DND-41 (cell line): ENCODE results near the gene SYNGR1.
A peak's percentile ranks its signal among the peaks of the same experiment; 100 is the strongest.

Source experiments
- ATAC-seq: fragments of 200-7000 bp; cut with Tn5 transposase; 3 replicates; pipeline ENCODE4 v1.9.1; 2021; ENCODE audit warnings: low read depth; ENCODE audit not compliant: insufficient read depth
- DNase-seq: peaks from one replicate; pipeline ENCODE4 v3.0.0-alpha.2; 2020
- H2AFZ ChIP-seq: 2 replicates; pipeline ENCODE4 v1.6.0; 2012; ENCODE audit warnings: low read depth, low read length
- H3K27ac ChIP-seq: 2 replicates; pipeline ENCODE4 v1.5.1; 2012; ENCODE audit warnings: low read length, inconsistent platforms
- H3K27me3 ChIP-seq: fragments of 200-600 bp; sonication (generic); 2 replicates; pipeline ENCODE4 v1.6.0; 2012; ENCODE audit warnings: low read length, mild to moderate bottlenecking, inconsistent platforms; ENCODE audit not compliant: insufficient read depth, poor library complexity
- H3K36me3 ChIP-seq: 2 replicates; pipeline ENCODE4 v1.5.1; 2012; ENCODE audit warnings: low read length, inconsistent platforms; ENCODE audit not compliant: insufficient read depth
- H3K4me1 ChIP-seq: 2 replicates; pipeline ENCODE4 v1.5.1; 2012; ENCODE audit warnings: mild to moderate bottlenecking, low read length; ENCODE audit not compliant: insufficient read depth
- H3K4me2 ChIP-seq: 2 replicates; pipeline ENCODE4 v1.6.0; 2012; ENCODE audit warnings: mild to moderate bottlenecking, moderate library complexity, low read length, inconsistent platforms; ENCODE audit not compliant: insufficient read depth
- H3K4me3 ChIP-seq, 2 experiments: fragments of 200-600 bp in 1 of 2; shearing (Covaris generic) in 1 of 2; 2 replicates each; pipeline ENCODE4 v1.5.1; 2012 to 2016; ENCODE audit warnings: inconsistent platforms in 2 of 2, low read length in 2 of 2, mild to moderate bottlenecking in 2 of 2, low read depth in 1 of 2, moderate library complexity in 1 of 2
- H3K79me2 ChIP-seq: 2 replicates; pipeline ENCODE4 v1.6.0; 2012; ENCODE audit warnings: low read length, inconsistent platforms; ENCODE audit not compliant: insufficient read depth
- H3K9ac ChIP-seq: 2 replicates; pipeline ENCODE4 v1.6.0; 2012; ENCODE audit warnings: low read depth, mild to moderate bottlenecking, inconsistent platforms, low read length, moderate library complexity
- H3K9me3 ChIP-seq: 2 replicates; pipeline ENCODE4 v1.5.1; 2012; ENCODE audit warnings: low read length, moderate library complexity, mild to moderate bottlenecking, inconsistent platforms; ENCODE audit not compliant: insufficient read depth, severe bottlenecking
- H4K20me1 ChIP-seq: 2 replicates; pipeline ENCODE4 v1.6.0; 2012; ENCODE audit warnings: low read length; ENCODE audit not compliant: insufficient read depth
- CTCF ChIP-seq: IDR thresholded peaks from 2 replicates; pipeline ENCODE4 v1.5.1; 2012; ENCODE audit warnings: borderline replicate concordance, low read length, moderate library complexity, mild to moderate bottlenecking; ENCODE audit not compliant: poor library complexity, severe bottlenecking; ENCODE audit errors: extremely low read depth
- EZH2 ChIP-seq: IDR thresholded peaks from 3 replicates; pipeline ENCODE4 v1.6.1; 2012; ENCODE audit warnings: borderline replicate concordance, low read depth, mild to moderate bottlenecking, moderate library complexity, low read length, inconsistent platforms; ENCODE audit not compliant: severe bottlenecking

Gene SYNGR1

GRCh38 chr22:39303892-39304671, 45.7 kb upstream of the SYNGR1 start:
- DNase-seq (no peak), ATAC-seq (no peak)
- no peaks in the 10 kb centered on the region for H4K20me1 ChIP-seq
- TF ChIP-seq EZH2 = no peak
- TF ChIP-seq CTCF = no peak
- H3K27me3 ChIP-seq = no peaks in the 10 kb centered on the region
- H3K79me2 ChIP-seq = no peaks in the 10 kb centered on the region
- no peak overlapping the region for H3K27ac ChIP-seq
- H3K4me1 ChIP-seq = no peaks in the 10 kb centered on the region
- no peak overlapping the region for H2AFZ ChIP-seq
- H3K4me3 ChIP-seq = no peak overlapping the region
- no peaks in the 10 kb centered on the region for H3K36me3 ChIP-seq
- H3K4me2 ChIP-seq = no peak overlapping the region
- H3K9ac ChIP-seq = no peak overlapping the region
- H3K9me3 ChIP-seq = no peaks in the 10 kb centered on the region

- Histone ChIP-seq H4K20me1 (peaks cover 16% of the 10 kb centered on the region), H3K27ac (no peak overlapping the region), H3K9ac (no peak overlapping the region), H3K4me2 (no peak overlapping the region), H3K9me3 (no peaks in the 10 kb centered on the region), H3K27me3 (no peaks in the 10 kb centered on the region), H3K4me1 (no peaks in the 10 kb centered on the region), H3K79me2 (no peaks in the 10 kb centered on the region), H2AFZ (no peak overlapping the region), H3K36me3 (peaks cover 3% of the 10 kb centered on the region; the same call in 1 of the 2 replicates), H3K4me3 (no peak overlapping the region)
- no peak for ATAC-seq
- DNase-seq = peak; percentile 30
- TF ChIP-seq CTCF (peak; percentile 60), EZH2 (no peak)
Observed at GRCh38 chr22:39306456-39307361, 43.1 kb upstream of the SYNGR1 start.

GRCh38 chr22:39308614-39309363, 41.0 kb upstream of the SYNGR1 start:
- Histone ChIP-seq H2AFZ (no peak overlapping the region), H3K4me3 (no peak overlapping the region), H3K27me3 (no peaks in the 10 kb centered on the region), H3K36me3 (peaks cover 24% of the 10 kb centered on the region), H3K79me2 (no peaks in the 10 kb centered on the region), H3K27ac (no peak overlapping the region), H3K9me3 (no peaks in the 10 kb centered on the region), H3K9ac (no peak overlapping the region), H4K20me1 (peaks cover 37% of the 10 kb centered on the region), H3K4me1 (no peaks in the 10 kb centered on the region), H3K4me2 (no peak overlapping the region)
- ATAC-seq = no peak
- DNase-seq = no peak
- TF ChIP-seq EZH2 = no peak
- TF ChIP-seq CTCF = no peak
